ENCODE measurements around the gene ATP4B. TPM values are rescaled to one million over a fixed set of nuclear protein-coding genes. Genes with fewer than 3 reads are reported as not detected.
"Not testable (repeated sequence)": the region's sequence is repeated elsewhere in the genome, so short reads cannot be mapped to it uniquely, and the experiment has no call there.

Gene ATP4B
- total RNA-seq, 1 donor from 2014 or later = not detected

DNA sequence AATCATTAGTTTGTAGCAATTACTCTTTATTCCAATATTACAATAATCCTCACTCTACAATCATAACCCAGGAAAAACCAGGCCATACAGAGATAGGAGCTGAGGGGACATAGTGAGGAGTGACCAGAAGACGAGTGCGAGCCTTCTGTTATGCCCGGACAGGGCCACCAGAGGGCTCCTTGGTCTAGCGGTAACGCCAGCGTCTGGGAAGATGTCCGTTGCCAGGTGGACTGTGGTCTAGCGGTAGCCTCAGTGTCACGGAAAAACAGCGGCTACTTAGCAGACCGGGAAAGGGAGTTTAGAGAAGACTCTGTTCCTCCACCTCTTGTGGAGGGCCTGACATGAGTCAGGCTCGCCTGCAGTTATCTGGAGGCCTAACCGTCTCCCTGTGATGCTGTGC is 36.5 kb downstream of the ATP4B start:
- not testable (repeated sequence) for H3K27me3 Mint-ChIP-seq (ENCODE audit: low read depth); H3K9me3 Mint-ChIP-seq; H3K27ac Mint-ChIP-seq (ENCODE audit: unreplicated experiment); H3K4me3 Mint-ChIP-seq
- TF ChIP-seq, protein P1, sequence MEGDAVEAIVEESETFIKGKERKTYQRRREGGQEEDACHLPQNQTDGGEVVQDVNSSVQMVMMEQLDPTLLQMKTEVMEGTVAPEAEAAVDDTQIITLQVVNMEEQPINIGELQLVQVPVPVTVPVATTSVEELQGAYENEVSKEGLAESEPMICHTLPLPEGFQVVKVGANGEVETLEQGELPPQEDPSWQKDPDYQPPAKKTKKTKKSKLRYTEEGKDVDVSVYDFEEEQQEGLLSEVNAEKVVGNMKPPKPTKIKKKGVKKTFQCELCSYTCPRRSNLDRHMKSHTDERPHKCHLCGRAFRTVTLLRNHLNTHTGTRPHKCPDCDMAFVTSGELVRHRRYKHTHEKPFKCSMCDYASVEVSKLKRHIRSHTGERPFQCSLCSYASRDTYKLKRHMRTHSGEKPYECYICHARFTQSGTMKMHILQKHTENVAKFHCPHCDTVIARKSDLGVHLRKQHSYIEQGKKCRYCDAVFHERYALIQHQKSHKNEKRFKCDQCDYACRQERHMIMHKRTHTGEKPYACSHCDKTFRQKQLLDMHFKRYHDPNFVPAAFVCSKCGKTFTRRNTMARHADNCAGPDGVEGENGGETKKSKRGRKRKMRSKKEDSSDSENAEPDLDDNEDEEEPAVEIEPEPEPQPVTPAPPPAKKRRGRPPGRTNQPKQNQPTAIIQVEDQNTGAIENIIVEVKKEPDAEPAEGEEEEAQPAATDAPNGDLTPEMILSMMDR (conservative IDR thresholded peaks at IDR 0.05) = peak; percentile 54
- H3K4me1 Mint-ChIP-seq = peaks cover 17% of the 10 kb centered on the region
- peak; percentile 14 for DNase-seq (ENCODE audit: low read depth, low spot score)
- peaks cover 41% of the 10 kb centered on the region for H3K36me3 Mint-ChIP-seq (ENCODE audit: low read depth)

DNA sequence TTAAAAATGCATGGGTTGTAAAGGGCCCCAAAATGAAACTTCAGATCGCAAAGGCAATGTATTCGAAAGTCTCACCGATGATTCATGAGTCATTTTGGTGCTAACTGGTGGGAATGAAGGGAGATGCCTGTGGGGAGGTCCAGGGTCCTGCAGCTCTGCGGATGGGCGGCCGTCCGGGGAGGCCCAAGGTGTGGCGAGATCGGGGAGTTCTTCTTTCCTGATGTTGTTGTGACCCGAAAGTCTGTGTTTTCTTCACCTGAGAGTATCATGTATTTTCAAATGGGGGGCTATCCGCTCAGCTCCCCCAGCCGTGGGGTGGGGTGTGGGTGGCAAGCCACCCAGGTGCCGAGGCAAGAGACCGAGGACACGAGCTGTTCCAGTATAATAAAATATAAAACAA is 37.0 kb downstream of the ATP4B start:
- H3K9me3 Mint-ChIP-seq = peaks cover 2% of the 10 kb centered on the region
- no peak overlapping the region for H3K4me3 Mint-ChIP-seq
- DNase-seq (ENCODE audit: low read depth, low spot score) = no peak
- H3K27ac Mint-ChIP-seq (ENCODE audit: unreplicated experiment) = no peak overlapping the region
- peaks cover 2% of the 10 kb centered on the region for H3K27me3 Mint-ChIP-seq (ENCODE audit: low read depth)
- TF ChIP-seq, protein P1 (conservative IDR thresholded peaks at IDR 0.05) = no peak
- H3K4me1 Mint-ChIP-seq = peaks cover 16% of the 10 kb centered on the region
- H3K36me3 Mint-ChIP-seq (ENCODE audit: low read depth) = peaks cover 36% of the 10 kb centered on the region

DNA sequence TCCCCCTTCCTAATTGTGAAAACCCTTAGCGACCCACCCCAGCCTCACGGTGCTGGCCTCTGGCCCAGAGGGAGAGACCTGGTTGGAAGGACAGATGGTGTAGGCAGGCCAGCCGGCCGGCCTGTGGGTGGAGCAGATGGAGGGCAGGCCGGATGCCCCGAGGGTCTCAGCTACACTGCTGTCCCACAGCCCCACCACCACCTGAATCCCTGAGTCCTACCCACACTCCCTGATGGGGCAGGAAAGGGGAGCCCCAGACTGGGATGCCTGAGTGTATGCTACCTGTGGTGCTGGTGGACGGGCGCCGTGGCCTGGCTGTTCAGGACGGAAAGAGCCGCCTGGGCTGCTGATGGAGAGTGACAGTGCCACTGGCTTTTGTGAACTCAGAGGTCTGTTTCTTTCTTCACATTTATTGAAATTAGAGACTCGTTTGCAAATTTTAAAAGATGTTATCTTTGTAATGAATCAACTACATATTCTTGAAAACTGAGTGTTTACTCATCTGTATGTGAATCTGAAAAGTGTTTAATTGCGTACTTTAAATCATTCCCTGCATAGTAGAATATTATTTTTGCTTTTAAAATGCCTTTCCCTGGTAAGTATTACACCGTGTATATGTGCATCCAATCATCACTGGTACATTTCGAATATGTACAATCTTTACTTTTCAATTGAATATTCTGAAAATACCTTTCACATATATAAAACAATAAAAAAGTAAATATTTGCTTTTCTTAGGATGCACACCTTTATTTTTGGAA is 37.8 kb downstream of the ATP4B start:
- no peak overlapping the region for H3K27ac Mint-ChIP-seq (ENCODE audit: unreplicated experiment)
- no peak overlapping the region for H3K4me3 Mint-ChIP-seq
- H3K4me1 Mint-ChIP-seq = peaks cover 13% of the 10 kb centered on the region
- TF ChIP-seq, protein P1 (conservative IDR thresholded peaks at IDR 0.05) = no peak
- no peaks in the 10 kb centered on the region for H3K9me3 Mint-ChIP-seq
- no peaks in the 10 kb centered on the region for H3K27me3 Mint-ChIP-seq (ENCODE audit: low read depth)
- H3K36me3 Mint-ChIP-seq (ENCODE audit: low read depth) = peaks cover 34% of the 10 kb centered on the region
- no peak for DNase-seq (ENCODE audit: low read depth, low spot score)

DNA sequence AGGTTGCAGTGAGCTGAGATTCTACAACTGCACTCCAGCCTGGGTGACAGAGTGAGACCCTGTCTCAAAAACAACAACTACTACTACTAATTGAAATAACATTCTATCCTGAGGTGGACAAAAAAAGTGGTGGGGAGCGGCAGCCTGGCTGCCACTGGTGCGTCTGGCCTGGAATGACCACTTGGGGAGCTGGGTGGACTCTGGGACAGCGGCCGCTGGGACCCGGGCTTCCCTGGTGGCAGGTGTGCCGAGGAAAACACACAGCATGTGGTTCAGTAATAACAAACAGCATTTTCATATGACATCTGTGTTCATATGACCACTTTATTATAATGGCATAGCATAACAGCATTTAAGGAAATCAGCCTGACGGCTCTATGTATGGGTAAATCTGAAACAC is 39.5 kb downstream of the ATP4B start:
- TF ChIP-seq, protein P1 (conservative IDR thresholded peaks at IDR 0.05) = no peak
- H3K9me3 Mint-ChIP-seq = no peaks in the 10 kb centered on the region
- no peak overlapping the region for H3K4me3 Mint-ChIP-seq
- no peaks in the 10 kb centered on the region for H3K27me3 Mint-ChIP-seq (ENCODE audit: low read depth)
- H3K4me1 Mint-ChIP-seq = peaks cover 13% of the 10 kb centered on the region
- H3K36me3 Mint-ChIP-seq (ENCODE audit: low read depth) = peaks cover 21% of the 10 kb centered on the region
- peak overlapping the region; percentile 93 for H3K27ac Mint-ChIP-seq (ENCODE audit: unreplicated experiment)
- no peak for DNase-seq (ENCODE audit: low read depth, low spot score)

DNA sequence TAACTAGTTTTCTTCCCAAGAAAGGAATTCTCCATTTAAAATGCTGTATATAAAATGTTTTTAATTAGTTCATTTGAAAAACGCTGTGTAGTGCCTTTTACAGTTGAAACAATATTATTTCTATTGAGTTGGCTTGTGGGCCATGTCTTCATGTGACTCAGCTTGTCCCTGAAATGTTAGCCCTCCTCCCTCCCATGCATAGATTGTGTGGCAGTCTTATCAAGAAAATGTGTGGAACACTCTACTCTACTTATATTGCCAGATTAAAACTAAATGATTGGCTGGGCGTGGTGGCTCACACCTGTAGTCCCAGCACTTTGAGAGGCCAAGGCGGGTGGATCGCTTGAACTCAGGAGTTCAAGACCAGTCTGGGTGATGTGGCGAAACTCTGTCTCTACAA is 40.0 kb downstream of the ATP4B start:
- H3K4me1 Mint-ChIP-seq = peaks cover 13% of the 10 kb centered on the region
- no peak overlapping the region for H3K27ac Mint-ChIP-seq (ENCODE audit: unreplicated experiment)
- no peak for DNase-seq (ENCODE audit: low read depth, low spot score)
- H3K9me3 Mint-ChIP-seq = no peaks in the 10 kb centered on the region
- H3K36me3 Mint-ChIP-seq (ENCODE audit: low read depth) = peaks cover 17% of the 10 kb centered on the region
- TF ChIP-seq, protein P1 (conservative IDR thresholded peaks at IDR 0.05) = no peak
- H3K4me3 Mint-ChIP-seq = no peak overlapping the region
- H3K27me3 Mint-ChIP-seq (ENCODE audit: low read depth) = no peaks in the 10 kb centered on the region

All from neural crest cell (in vitro differentiated cells).